ENCODE measurements around the gene COX4I1.

Gene COX4I1

GRCh38 chr16:85767531-85767930 is 32.0 kb upstream of the COX4I1 start:
- no peak for DNase-seq (ENCODE audit: low read depth in 2 of 2)

- DNase-seq (ENCODE audit: low read depth in 2 of 2), result no peak
Observed at GRCh38 chr16:85768199-85768598, 31.3 kb upstream of the COX4I1 start.

- no peak for DNase-seq (ENCODE audit: low read depth in 2 of 2)
Observed at GRCh38 chr16:85770741-85771140, 28.8 kb upstream of the COX4I1 start.

GRCh38 chr16:85773044-85773443 is 26.5 kb upstream of the COX4I1 start:
- no peak for DNase-seq (ENCODE audit: low read depth in 2 of 2)

- no peak for DNase-seq (ENCODE audit: low read depth in 2 of 2)
Observed at GRCh38 chr16:85774136-85774535, 25.4 kb upstream of the COX4I1 start.

GRCh38 chr16:85774811-85775210 is 24.7 kb upstream of the COX4I1 start:
- DNase-seq (ENCODE audit: low read depth in 2 of 2), result no peak

- no peak for DNase-seq (ENCODE audit: low read depth in 2 of 2)
Observed at GRCh38 chr16:85777583-85778310, 21.7 kb upstream of the COX4I1 start.

- no peak for DNase-seq (ENCODE audit: low read depth in 2 of 2)
Observed at GRCh38 chr16:85778873-85779272, 20.6 kb upstream of the COX4I1 start.

- DNase-seq (ENCODE audit: low read depth in 2 of 2), result no peak
Observed at GRCh38 chr16:85780281-85780680, 19.2 kb upstream of the COX4I1 start.

GRCh38 chr16:85781156-85781555 is 18.3 kb upstream of the COX4I1 start:
- no peak for DNase-seq (ENCODE audit: low read depth in 2 of 2)

- DNase-seq (ENCODE audit: low read depth in 2 of 2), result no peak
Observed at GRCh38 chr16:85781695-85782370, 17.7 kb upstream of the COX4I1 start.

- DNase-seq (ENCODE audit: low read depth in 2 of 2), result no peak
Observed at GRCh38 chr16:85782451-85782850, 17.0 kb upstream of the COX4I1 start.

- no peak for DNase-seq (ENCODE audit: low read depth in 2 of 2)
Observed at GRCh38 chr16:85783441-85783840, 16.1 kb upstream of the COX4I1 start.

GRCh38 chr16:85784813-85785212 is 14.7 kb upstream of the COX4I1 start:
- no peak for DNase-seq (ENCODE audit: low read depth in 2 of 2)

- DNase-seq (ENCODE audit: low read depth in 2 of 2), result no peak
Observed at GRCh38 chr16:85785927-85786326, 13.6 kb upstream of the COX4I1 start.

- DNase-seq (ENCODE audit: low read depth in 2 of 2), result no peak
Observed at GRCh38 chr16:85788819-85789218, 10.7 kb upstream of the COX4I1 start.

- DNase-seq (ENCODE audit: low read depth in 2 of 2), result no peak
Observed at GRCh38 chr16:85789773-85790172, 9.7 kb upstream of the COX4I1 start.

- DNase-seq (ENCODE audit: low read depth in 2 of 2), result no peak
Observed at GRCh38 chr16:85793662-85794298, 5.7 kb upstream of the COX4I1 start.

- DNase-seq (ENCODE audit: low read depth in 2 of 2), result no peak
Observed at GRCh38 chr16:85794696-85795095, 4.8 kb upstream of the COX4I1 start.

- DNase-seq (ENCODE audit: low read depth in 2 of 2), result no peak
Observed at GRCh38 chr16:85796152-85796551, 3.3 kb upstream of the COX4I1 start.

GRCh38 chr16:85796599-85796998 is 2.9 kb upstream of the COX4I1 start:
- DNase-seq (ENCODE audit: low read depth in 2 of 2), result no peak

- DNase-seq (ENCODE audit: low read depth in 2 of 2), result no peak
Observed at GRCh38 chr16:85798283-85798776, 1.2 kb upstream of the COX4I1 start.

Measured in stimulated activated CD4-positive, alpha-beta T cell treated with anti-CD3 and anti-CD28 coated beads, Interleukin-12 subunit alpha, Interleukin-12 subunit beta, amount 100 ng/mL, for 24 hours (primary cell).